H9 (cell line): ENCODE data around the gene AK5. TPM values are rescaled to one million over a fixed set of nuclear protein-coding genes. Genes with fewer than 3 reads are reported as not detected.

Source experiments
- DNase-seq: peaks from one replicate; pipeline ENCODE4 v3.0.0-alpha.2; 2017
- H2AFZ ChIP-seq: one replicate; pipeline ENCODE4 v1.6.1; 2013; ENCODE audit warnings: mild to moderate bottlenecking, low read length, control low read depth, moderate library complexity
- H2AK5ac ChIP-seq: 2 replicates; pipeline ENCODE4 v1.6.1; 2013; ENCODE audit warnings: low read length, control low read depth, mixed read lengths; ENCODE audit not compliant: insufficient read length
- H2BK120ac ChIP-seq: one replicate; pipeline ENCODE4 v1.6.1; 2013; ENCODE audit warnings: low read depth, mild to moderate bottlenecking, low read length, control low read depth, inconsistent platforms; ENCODE audit not compliant: poor library complexity, severe bottlenecking
- H2BK12ac ChIP-seq: 2 replicates; pipeline ENCODE4 v1.6.1; 2013; ENCODE audit warnings: low read length, control low read depth, mixed read lengths, low read depth; ENCODE audit not compliant: insufficient read length
- H2BK15ac ChIP-seq: 2 replicates; pipeline ENCODE4 v1.6.1; 2013; ENCODE audit warnings: low read depth, low read length, control low read depth
- H2BK20ac ChIP-seq: one replicate; pipeline ENCODE4 v1.6.1; 2013; ENCODE audit warnings: low read depth, mild to moderate bottlenecking, low read length, control low read depth, inconsistent platforms; ENCODE audit not compliant: poor library complexity, severe bottlenecking
- H2BK5ac ChIP-seq: 2 replicates; pipeline ENCODE4 v1.6.1; 2013; ENCODE audit warnings: low read length, control low read depth, mixed read lengths; ENCODE audit not compliant: insufficient read length
- H3K14ac ChIP-seq: 2 replicates; pipeline ENCODE4 v1.6.1; 2013; ENCODE audit warnings: low read length, control low read depth; ENCODE audit not compliant: insufficient read depth
- H3K18ac ChIP-seq: 2 replicates; pipeline ENCODE4 v1.6.1; 2013; ENCODE audit warnings: low read depth, mild to moderate bottlenecking, mixed read lengths, low read length, control low read depth; ENCODE audit not compliant: insufficient read length
- H3K23ac ChIP-seq: 2 replicates; pipeline ENCODE4 v1.6.1; 2013; ENCODE audit warnings: low read length, control low read depth, mixed read lengths, low read depth; ENCODE audit not compliant: insufficient read length
- H3K23me2 ChIP-seq: 2 replicates; pipeline ENCODE4 v1.6.1; 2013; ENCODE audit warnings: low read depth, mild to moderate bottlenecking, mixed read lengths, low read length, control low read depth; ENCODE audit not compliant: insufficient read length, poor library complexity, severe bottlenecking
- H3K27ac ChIP-seq: 2 replicates; pipeline ENCODE4 v1.5.1; 2013; ENCODE audit warnings: low read length, control low read depth, mixed read lengths, low read depth; ENCODE audit not compliant: insufficient read length
- H3K27me3 ChIP-seq: 2 replicates; pipeline ENCODE4 v1.6.1; 2013; ENCODE audit warnings: low read length, control low read depth, inconsistent platforms; ENCODE audit not compliant: insufficient read depth
- H3K4ac ChIP-seq: 2 replicates; pipeline ENCODE4 v1.6.1; 2013; ENCODE audit warnings: low read depth, mild to moderate bottlenecking, control low read depth, inconsistent platforms, low read length, moderate library complexity
- H3K4me1 ChIP-seq: 2 replicates; pipeline ENCODE4 v1.6.1; 2013; ENCODE audit warnings: low read length, control low read depth, inconsistent platforms; ENCODE audit not compliant: insufficient read depth
- H3K4me2 ChIP-seq: 2 replicates; pipeline ENCODE4 v1.6.1; 2013; ENCODE audit warnings: low read length, control low read depth, mixed read lengths; ENCODE audit not compliant: insufficient read length, insufficient read depth
- H3K56ac ChIP-seq: 2 replicates; pipeline ENCODE4 v1.6.1; 2013; ENCODE audit warnings: low read depth, mild to moderate bottlenecking, mixed read lengths, low read length, control low read depth; ENCODE audit not compliant: insufficient read length
- H3K79me1 ChIP-seq: 2 replicates; pipeline ENCODE4 v1.6.1; 2013; ENCODE audit warnings: low read depth, mild to moderate bottlenecking, moderate library complexity, low read length, control low read depth, inconsistent platforms; ENCODE audit not compliant: insufficient read depth, poor library complexity, severe bottlenecking
- H3K79me2 ChIP-seq: 2 replicates; pipeline ENCODE4 v1.6.1; 2013; ENCODE audit warnings: low read length, control low read depth, inconsistent platforms; ENCODE audit not compliant: insufficient read depth
- H3K9ac ChIP-seq: 2 replicates; pipeline ENCODE4 v1.6.1; 2013; ENCODE audit warnings: low read length, control low read depth, mixed read lengths; ENCODE audit not compliant: insufficient read length; ENCODE audit errors: extremely low read depth
- H3K9me3 ChIP-seq: one replicate; pipeline ENCODE4 v1.6.1; 2013; ENCODE audit warnings: low read depth, low read length, inconsistent platforms; ENCODE audit not compliant: control insufficient read depth
- H3T11ph ChIP-seq: one replicate; pipeline ENCODE4 v1.6.1; 2013; ENCODE audit warnings: mild to moderate bottlenecking, low read length, control low read depth, inconsistent platforms
- H4K20me1 ChIP-seq: one replicate; pipeline ENCODE4 v1.6.1; 2013; ENCODE audit not compliant: control insufficient read depth, insufficient read length, insufficient read depth
- H4K5ac ChIP-seq: 2 replicates; pipeline ENCODE4 v1.6.1; 2013; ENCODE audit warnings: low read depth, mild to moderate bottlenecking, mixed read lengths, low read length, control low read depth; ENCODE audit not compliant: insufficient read length
- H4K8ac ChIP-seq: replicated peaks from 2 replicates; pipeline ENCODE4 v1.6.1; 2013; ENCODE audit warnings: low read length, control low read depth, mixed read lengths, low read depth; ENCODE audit not compliant: insufficient read length
- H4K91ac ChIP-seq: 2 replicates; pipeline ENCODE4 v1.6.1; 2013; ENCODE audit warnings: low read depth, mild to moderate bottlenecking, moderate library complexity, mixed read lengths, low read length, control low read depth; ENCODE audit not compliant: insufficient read length
- H3K27ac Mint-ChIP-seq, 3 experiments: 2 replicates in 2 of 3; 3 replicates in 1 of 3; pipeline ENCODE4 v1.8.0; 2020 to 2021; ENCODE audit warnings: mixed read lengths in 3 of 3, mild to moderate bottlenecking in 1 of 3, moderate library complexity in 1 of 3
- H3K27me3 Mint-ChIP-seq: 2 replicates; pipeline ENCODE4 v1.8.0; 2021; ENCODE audit warnings: low read depth, mild to moderate bottlenecking, moderate library complexity, mixed read lengths
- H3K36me3 Mint-ChIP-seq, 3 experiments: 2 replicates in 2 of 3; 3 replicates in 1 of 3; pipeline ENCODE4 v1.8.0; 2020 to 2021; ENCODE audit warnings: low read depth in 3 of 3, mixed read lengths in 3 of 3; ENCODE audit not compliant: insufficient read depth in 1 of 3
- H3K4me1 Mint-ChIP-seq, 2 experiments: 2 replicates each; pipeline ENCODE4 v1.8.0; 2020; ENCODE audit warnings: mixed read lengths in 2 of 2
- H3K4me3 Mint-ChIP-seq, 2 experiments: 2 replicates in 1 of 2; 3 replicates in 1 of 2; pipeline ENCODE4 v1.8.0; 2020 to 2021; ENCODE audit warnings: mild to moderate bottlenecking in 2 of 2, mixed read lengths in 2 of 2, moderate library complexity in 1 of 2
- H3K9me3 Mint-ChIP-seq, 2 experiments: 2 replicates in 1 of 2; 3 replicates in 1 of 2; pipeline ENCODE4 v1.8.0; 2020; ENCODE audit warnings: mild to moderate bottlenecking in 2 of 2, mixed read lengths in 2 of 2, moderate library complexity in 1 of 2
- CTCF ChIP-seq: fragments of 200-600 bp; sonication (generic); conservative IDR thresholded peaks from 3 replicates; pipeline ENCODE4 v1.8.0; 2021; ENCODE audit warnings: antibody characterized with exemption, mild to moderate bottlenecking
- WGBS: extraction: QIAGEN DNeasy Blood & Tissue Kit; methylation state at CpG from one replicate; pipeline ENCODE4 v1.1.7; 2013; ENCODE audit warnings: missing lambda C conversion rate, low lambda C conversion rate, mixed read lengths; ENCODE audit not compliant: insufficient read length; ENCODE audit errors: extremely low coverage; 5-methylcytosine and 5-hydroxymethylcytosine counted together
- total RNA-seq: library from RNA; stranded (reverse); gene quantifications from 2 replicates; pipeline ENCODE4 v1.2.1, GENCODE V29; 2021

The AK5 gene
- total RNA-seq, 1 experiment from 2014 or later: 2.5 TPM

GRCh38 chr1:77461691-77462090 lies 179.9 kb downstream of the AK5 start:
- H3K23ac ChIP-seq: no peak overlapping the region
- no peak overlapping the region for H2BK120ac ChIP-seq
- no peak overlapping the region for H3K14ac ChIP-seq
- H4K8ac ChIP-seq: no peak overlapping the region
- H3K18ac ChIP-seq: no peak overlapping the region
- no peaks in the 10 kb centered on the region for H3K79me2 ChIP-seq
- Mint-ChIP-seq H3K36me3 (no peaks in the 10 kb centered on the region), H3K4me1 (peaks cover 6% of the 10 kb centered on the region in 2 experiments), H3K4me3 (no peak overlapping the region), H3K9me3 (no peaks in the 10 kb centered on the region), H3K27me3 (peaks cover 4% of the 10 kb centered on the region), H3K27ac (no peak overlapping the region)
- H3K56ac ChIP-seq: no peak overlapping the region
- H4K20me1 ChIP-seq: no peaks in the 10 kb centered on the region
- H2BK15ac ChIP-seq: no peak overlapping the region
- WGBS: no CpG with 5 or more reads among the region's 4 CpGs
- H2BK5ac ChIP-seq: no peak overlapping the region
- no peak overlapping the region for H3K4me2 ChIP-seq
- H2BK20ac ChIP-seq: no peak overlapping the region
- no peak overlapping the region for H2BK12ac ChIP-seq
- no peaks in the 10 kb centered on the region for H3K23me2 ChIP-seq
- H3T11ph ChIP-seq: no peak overlapping the region
- no peaks in the 10 kb centered on the region for H3K9me3 ChIP-seq
- H4K91ac ChIP-seq: no peak overlapping the region
- H3K27ac ChIP-seq: no peak overlapping the region
- H3K4ac ChIP-seq: no peak overlapping the region
- H2AK5ac ChIP-seq: no peak overlapping the region
- no peak overlapping the region for H2AFZ ChIP-seq
- no peak for TF ChIP-seq CTCF
- H3K9ac ChIP-seq: no peak overlapping the region
- H3K4me1 ChIP-seq: no peaks in the 10 kb centered on the region; the same call in 1 of the 2 replicates
- no peaks in the 10 kb centered on the region for H3K79me1 ChIP-seq
- DNase-seq: no peak
- H4K5ac ChIP-seq: no peak overlapping the region
- no peaks in the 10 kb centered on the region for H3K27me3 ChIP-seq
